ENCODE measurements around the gene UTP3.
"Not testable (repeated sequence)": the region's sequence is repeated elsewhere in the genome, so short reads cannot be mapped to it uniquely, and the experiment has no call there.

The UTP3 gene, protein sequence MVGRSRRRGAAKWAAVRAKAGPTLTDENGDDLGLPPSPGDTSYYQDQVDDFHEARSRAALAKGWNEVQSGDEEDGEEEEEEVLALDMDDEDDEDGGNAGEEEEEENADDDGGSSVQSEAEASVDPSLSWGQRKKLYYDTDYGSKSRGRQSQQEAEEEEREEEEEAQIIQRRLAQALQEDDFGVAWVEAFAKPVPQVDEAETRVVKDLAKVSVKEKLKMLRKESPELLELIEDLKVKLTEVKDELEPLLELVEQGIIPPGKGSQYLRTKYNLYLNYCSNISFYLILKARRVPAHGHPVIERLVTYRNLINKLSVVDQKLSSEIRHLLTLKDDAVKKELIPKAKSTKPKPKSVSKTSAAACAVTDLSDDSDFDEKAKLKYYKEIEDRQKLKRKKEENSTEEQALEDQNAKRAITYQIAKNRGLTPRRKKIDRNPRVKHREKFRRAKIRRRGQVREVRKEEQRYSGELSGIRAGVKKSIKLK

DNA sequence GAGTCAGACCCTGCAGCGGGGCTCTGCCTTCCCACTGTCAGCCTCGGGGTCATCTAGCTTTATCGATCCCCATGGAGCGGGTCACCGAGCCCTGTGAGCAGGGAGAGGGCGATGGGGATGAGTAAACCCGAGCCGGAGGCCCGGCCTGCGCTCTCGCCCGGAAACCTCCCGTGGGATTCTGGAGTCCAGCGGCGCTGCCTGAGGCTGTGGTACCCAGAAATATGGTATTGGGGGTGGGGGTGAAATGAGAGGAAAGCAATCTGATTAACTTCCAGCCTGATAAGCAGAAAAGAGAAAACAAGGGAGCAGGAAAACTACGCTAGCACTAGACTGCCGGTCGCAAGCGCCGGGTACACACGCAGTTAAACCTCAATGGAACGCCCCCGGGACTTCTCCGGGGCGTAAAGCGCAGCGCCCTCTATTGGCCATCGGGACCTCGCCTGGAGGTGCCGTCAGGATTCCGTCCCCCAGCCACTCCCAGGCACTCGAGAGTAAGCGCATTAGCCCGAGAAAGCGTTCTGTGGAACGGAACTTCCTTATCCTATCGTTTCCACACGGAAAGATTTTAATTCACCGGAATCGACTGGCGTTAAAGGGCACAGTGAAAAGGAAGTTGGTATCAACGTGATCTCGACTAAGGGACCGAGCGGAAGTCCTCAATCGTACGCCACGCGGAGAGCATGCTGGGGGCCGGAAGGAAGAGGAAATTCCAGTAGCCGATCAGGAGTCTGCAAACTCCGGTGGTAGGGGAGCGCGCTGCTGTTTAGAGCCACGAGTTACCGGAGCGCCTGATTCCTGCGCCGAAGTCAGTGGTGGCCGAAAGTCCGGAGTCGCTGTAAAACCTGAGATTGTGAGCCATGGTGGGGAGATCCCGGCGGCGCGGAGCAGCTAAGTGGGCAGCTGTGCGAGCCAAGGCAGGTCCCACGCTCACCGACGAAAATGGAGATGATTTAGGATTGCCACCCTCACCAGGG lies at the start of gene UTP3:
UTP3 (plus strand) TSS at position 712 of the 974 bp plus-strand sequence; CDS start at position 858, 146 bp downstream.
- DNase-seq (ENCODE audit: low spot score), result peak; percentile 97
- Histone ChIP-seq H3K4me3 (peak within 1 kb of the TSS; percentile 91), H3K27ac (peak within 1 kb of the TSS; percentile 92 to 95)
- TF ChIP-seq, protein P1, sequence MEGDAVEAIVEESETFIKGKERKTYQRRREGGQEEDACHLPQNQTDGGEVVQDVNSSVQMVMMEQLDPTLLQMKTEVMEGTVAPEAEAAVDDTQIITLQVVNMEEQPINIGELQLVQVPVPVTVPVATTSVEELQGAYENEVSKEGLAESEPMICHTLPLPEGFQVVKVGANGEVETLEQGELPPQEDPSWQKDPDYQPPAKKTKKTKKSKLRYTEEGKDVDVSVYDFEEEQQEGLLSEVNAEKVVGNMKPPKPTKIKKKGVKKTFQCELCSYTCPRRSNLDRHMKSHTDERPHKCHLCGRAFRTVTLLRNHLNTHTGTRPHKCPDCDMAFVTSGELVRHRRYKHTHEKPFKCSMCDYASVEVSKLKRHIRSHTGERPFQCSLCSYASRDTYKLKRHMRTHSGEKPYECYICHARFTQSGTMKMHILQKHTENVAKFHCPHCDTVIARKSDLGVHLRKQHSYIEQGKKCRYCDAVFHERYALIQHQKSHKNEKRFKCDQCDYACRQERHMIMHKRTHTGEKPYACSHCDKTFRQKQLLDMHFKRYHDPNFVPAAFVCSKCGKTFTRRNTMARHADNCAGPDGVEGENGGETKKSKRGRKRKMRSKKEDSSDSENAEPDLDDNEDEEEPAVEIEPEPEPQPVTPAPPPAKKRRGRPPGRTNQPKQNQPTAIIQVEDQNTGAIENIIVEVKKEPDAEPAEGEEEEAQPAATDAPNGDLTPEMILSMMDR (IDR thresholded peaks at IDR 0.05), result peak; percentile 83

DNA sequence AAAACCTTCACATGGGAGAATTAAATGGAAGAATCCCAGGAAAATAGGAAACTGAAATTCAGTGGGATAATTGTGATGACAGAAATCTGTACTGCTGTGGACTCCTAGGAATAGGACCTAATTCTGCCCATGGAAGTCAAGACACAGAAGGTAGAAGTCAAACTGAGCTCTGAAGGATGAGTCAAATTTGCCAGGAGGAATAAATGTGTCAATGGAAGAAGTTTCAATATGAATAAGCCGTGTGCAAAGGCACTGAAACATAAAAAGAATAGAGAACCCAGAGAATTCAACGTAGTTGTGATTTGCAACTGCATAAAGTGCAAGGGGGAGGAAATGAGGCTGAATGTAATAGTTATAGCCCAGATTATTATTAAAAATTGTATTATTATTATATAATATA lies 48.1 kb upstream of the UTP3 start:
- Histone ChIP-seq H3K27ac (no peak overlapping the region), H3K4me3 (no peak overlapping the region)
- TF ChIP-seq, protein P1 (IDR thresholded peaks at IDR 0.05), result no peak
- DNase-seq (ENCODE audit: low spot score), result no peak

DNA sequence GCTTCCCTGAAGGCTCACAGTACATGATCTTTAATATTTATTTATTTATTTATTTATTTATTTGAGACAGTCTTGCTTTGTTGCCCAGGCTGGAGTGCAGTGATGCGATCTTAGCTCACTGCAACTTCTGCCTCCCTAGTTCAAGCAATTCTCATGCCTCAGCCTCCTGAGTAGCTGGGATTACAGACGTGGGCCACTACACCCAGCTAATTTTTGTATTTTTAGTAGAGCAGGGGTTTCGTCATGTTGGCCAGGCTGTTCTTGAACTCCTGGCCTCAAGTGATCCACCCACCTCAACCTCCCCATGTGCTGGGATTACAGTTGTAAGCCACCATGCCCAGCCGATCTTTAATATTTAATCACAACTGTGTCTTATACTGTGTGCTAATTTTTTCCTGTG lies 37.6 kb upstream of the UTP3 start:
- DNase-seq (ENCODE audit: low spot score); H3K27ac ChIP-seq; H3K4me3 ChIP-seq: not testable (repeated sequence)

DNA sequence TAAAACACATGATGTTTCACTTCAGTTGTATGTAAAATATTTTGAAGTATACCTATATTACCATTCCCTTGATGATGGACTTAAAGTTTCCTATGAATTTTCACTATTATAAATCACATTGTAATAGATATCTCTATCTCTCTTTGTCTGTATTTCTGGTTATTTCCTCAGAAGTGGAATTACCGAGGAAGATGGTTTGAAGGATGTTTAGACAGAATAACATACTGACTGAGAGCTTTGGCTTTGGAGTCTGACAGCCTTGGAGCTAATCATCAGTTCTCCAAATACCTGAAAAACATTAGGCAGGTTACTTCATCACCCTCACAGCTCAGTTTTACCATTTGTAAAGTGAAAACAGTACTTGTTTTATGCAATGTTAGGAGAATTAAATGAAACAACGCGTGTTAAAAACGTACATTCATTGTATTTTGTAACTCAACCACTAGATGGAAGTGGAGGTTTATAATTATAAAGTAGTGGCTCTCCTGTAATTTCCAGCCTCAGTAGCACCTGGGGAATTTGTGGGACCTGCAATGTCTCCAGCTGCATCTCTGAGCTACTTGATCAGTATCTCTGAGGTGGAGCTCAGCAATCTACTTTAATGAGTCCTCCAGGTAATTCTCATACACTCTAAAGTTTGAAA lies 36.3 kb upstream of the UTP3 start:
- Histone ChIP-seq H3K27ac (no peak overlapping the region), H3K4me3 (no peak overlapping the region)
- no peak for DNase-seq (ENCODE audit: low spot score)
- TF ChIP-seq, protein P1 (IDR thresholded peaks at IDR 0.05), result no peak

DNA sequence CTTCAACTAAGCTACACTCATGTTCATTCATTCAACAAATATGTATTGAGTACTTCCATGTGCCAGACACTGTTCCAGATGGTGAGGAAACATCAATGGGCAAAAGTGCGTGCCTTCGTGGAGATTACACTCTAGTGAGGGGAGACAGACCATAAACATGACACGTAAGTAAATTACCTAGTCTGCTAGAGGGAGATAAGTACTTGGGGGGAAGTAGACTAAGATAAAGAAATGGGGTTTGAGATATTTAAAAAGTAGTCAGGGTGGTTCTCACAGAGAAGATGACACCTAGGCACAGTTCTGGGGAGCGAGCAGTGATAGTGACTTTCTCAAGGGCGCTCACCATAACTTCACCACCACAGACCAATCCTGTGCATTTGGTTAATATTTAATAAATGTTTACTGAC lies 33.7 kb upstream of the UTP3 start:
- Histone ChIP-seq H3K27ac (no peak overlapping the region), H3K4me3 (no peak overlapping the region)
- TF ChIP-seq, protein P1 (IDR thresholded peaks at IDR 0.05), result no peak
- no peak for DNase-seq (ENCODE audit: low spot score)

DNA sequence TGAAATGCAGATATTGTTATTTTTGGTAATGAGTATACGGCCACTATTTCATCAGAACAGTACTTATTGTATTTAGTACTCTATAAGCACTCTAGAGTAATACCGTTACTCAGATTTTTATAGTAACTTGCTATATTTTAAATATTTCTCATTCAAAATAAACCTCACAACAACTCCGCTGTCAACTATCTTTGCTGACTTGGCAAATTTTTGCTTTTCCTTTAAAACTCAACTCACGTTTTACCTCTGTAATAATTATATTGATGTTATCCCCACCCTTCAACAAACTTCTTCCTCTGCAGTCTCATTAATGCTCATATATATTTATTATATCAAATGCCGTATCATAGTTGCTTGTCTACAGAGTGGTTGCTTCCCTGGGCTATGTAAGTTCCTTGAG lies 31.0 kb upstream of the UTP3 start:
- TF ChIP-seq, protein P1 (IDR thresholded peaks at IDR 0.05), result no peak
- no peak for DNase-seq (ENCODE audit: low spot score)

DNA sequence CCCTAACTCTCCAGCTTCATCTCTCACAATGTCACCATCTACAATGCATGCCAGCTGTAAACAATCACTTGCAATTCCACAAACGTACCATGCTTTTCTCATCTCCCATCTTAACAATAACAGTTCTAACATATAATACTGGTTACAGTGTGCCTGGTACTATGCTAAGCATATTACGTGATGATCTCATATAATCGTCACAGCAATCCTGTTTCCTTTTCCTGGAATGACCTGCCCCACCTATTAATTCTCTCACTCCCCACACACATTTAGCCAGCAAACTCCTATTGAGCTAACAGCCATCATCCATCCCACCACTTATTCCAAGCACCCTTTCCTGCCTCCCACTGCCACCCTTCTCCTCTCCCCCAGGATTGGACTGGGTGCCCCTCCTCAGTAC lies 29.9 kb upstream of the UTP3 start:
- Histone ChIP-seq H3K27ac (no peak overlapping the region), H3K4me3 (no peak overlapping the region)
- DNase-seq (ENCODE audit: low spot score), result no peak
- TF ChIP-seq, protein P1 (IDR thresholded peaks at IDR 0.05), result no peak

More for the DNA sequence above, 31.0 kb upstream of the UTP3 start:
- H3K27ac ChIP-seq, result no peak overlapping the region
- H3K4me3 ChIP-seq, result no peak overlapping the region

All from coronary artery (tissue), 2 donors.